Measurements from ENCODE around the gene PATJ.
A peak's percentile ranks its signal among the peaks of the same experiment; 100 is the strongest.

The PATJ gene

DNA sequence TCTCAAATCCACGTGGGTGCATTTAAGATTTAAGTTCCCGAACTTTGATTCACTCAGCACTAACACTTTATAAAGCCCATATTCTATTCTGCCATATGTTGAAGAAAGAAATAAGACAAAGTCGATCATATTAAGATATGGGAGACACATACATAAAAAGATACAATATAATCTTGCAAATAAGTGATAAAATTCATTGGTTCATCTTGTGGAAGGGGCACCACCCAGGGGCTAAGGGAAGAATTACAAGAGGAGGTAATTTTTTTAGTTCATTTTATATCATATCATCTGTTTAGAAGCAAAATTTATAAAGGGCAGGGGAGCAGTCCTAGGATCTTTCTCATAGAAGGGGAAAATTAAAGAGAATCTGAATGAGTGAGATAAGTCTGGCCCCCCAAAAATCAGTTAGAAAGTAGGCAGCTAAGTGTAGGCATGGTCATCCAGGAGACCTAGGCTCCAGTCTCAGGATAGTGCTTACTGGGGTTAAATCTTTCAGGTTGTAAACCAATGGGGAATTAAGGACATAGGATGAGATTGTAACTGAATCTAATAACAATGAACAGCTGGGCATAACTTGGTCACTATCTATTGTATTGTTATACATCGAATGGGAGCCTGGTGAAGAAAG, 328.2 kb downstream of the PATJ start:
- no peak overlapping the region for H3K4me3 ChIP-seq (ENCODE audit: insufficient read depth in 1 of 2, low read depth in 1 of 2, low read length in 2 of 2)
- no peak overlapping the region for H3K9ac ChIP-seq (ENCODE audit: low read length)
- no peak overlapping the region for H3K18ac ChIP-seq (ENCODE audit: low read depth in 1 of 2, low read length in 2 of 2)
- H3K4me2 ChIP-seq (ENCODE audit: low read length, poor library complexity, severe bottlenecking): no peak overlapping the region
- 93% methylated on average over 2 of the region's 4 CpGs for WGBS
- H2BK120ac ChIP-seq (ENCODE audit: low read depth, low read length): no peak overlapping the region
- no peak overlapping the region for H3K27ac ChIP-seq (ENCODE audit: low read length, poor library complexity, severe bottlenecking)
- H3K79me1 ChIP-seq (replicated peaks; ENCODE audit: low read length, poor library complexity, severe bottlenecking): no peaks in the 10 kb centered on the region
- H3K27me3 ChIP-seq (ENCODE audit: control insufficient read depth in 1 of 2, insufficient read depth in 1 of 2, low read length in 2 of 2): no peaks in the 10 kb centered on the region
- no peak overlapping the region for H3K14ac ChIP-seq (ENCODE audit: low read length in 2 of 2)
- no peak overlapping the region for H4K8ac ChIP-seq (ENCODE audit: low read length)
- peaks cover 0 to 6% of the 10 kb centered on the region in 2 experiments for H3K36me3 ChIP-seq (ENCODE audit: control insufficient read depth in 1 of 2, insufficient read depth in 2 of 2, low read depth in 1 of 2, low read length in 2 of 2)
- H2BK15ac ChIP-seq (ENCODE audit: low read depth, poor library complexity, severe bottlenecking): no peak overlapping the region
- no peak for DNase-seq
- no peaks in the 10 kb centered on the region for H3K4me1 ChIP-seq (ENCODE audit: control insufficient read depth, insufficient read depth, low read depth, low read length)
- no peak overlapping the region for H2BK5ac ChIP-seq (ENCODE audit: low read depth, low read length, poor library complexity, severe bottlenecking)
- no peaks in the 10 kb centered on the region for H3K9me3 ChIP-seq (ENCODE audit: control insufficient read depth, low read length)
- H3K23ac ChIP-seq (ENCODE audit: low read length in 2 of 2): no peak overlapping the region
- no peak overlapping the region for H4K91ac ChIP-seq (ENCODE audit: low read length)
- no peak overlapping the region for H2AFZ ChIP-seq (ENCODE audit: low read depth, low read length)
- no peak overlapping the region for H3K4ac ChIP-seq (ENCODE audit: low read depth in 1 of 2, low read length in 2 of 2)
- H2AK5ac ChIP-seq (ENCODE audit: low read length, severe bottlenecking): no peak overlapping the region
- H2BK12ac ChIP-seq (ENCODE audit: low read length in 2 of 2): no peak overlapping the region

DNA sequence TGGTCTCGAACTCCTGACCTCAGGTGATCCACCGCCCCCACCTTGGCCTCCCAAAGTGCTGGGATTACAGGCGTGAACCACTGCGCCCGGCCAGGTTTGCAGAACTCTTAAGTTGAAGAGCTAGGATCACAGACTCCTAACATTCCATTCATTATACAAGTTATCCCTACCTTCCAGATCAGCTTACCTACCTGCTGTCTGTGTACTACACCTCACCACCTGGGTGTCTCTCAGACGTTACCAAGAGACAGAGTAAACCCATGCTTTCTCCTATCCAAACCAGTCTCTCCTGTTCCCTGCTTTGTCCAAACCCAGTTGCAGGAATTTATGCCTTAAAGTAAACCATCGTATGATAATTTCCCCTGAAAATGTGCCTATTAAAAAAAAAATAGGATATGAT, 329.4 kb downstream of the PATJ start:
- H3K18ac ChIP-seq (ENCODE audit: low read depth in 1 of 2, low read length in 2 of 2): no peak overlapping the region
- H3K4me3 ChIP-seq (ENCODE audit: insufficient read depth in 1 of 2, low read depth in 1 of 2, low read length in 2 of 2): no peak overlapping the region
- H2AFZ ChIP-seq (ENCODE audit: low read depth, low read length): no peak overlapping the region
- H3K4ac ChIP-seq (ENCODE audit: low read depth in 1 of 2, low read length in 2 of 2): no peak overlapping the region
- no peak overlapping the region for H3K23ac ChIP-seq (ENCODE audit: low read length in 2 of 2)
- H4K91ac ChIP-seq (ENCODE audit: low read length): no peak overlapping the region
- H3K4me2 ChIP-seq (ENCODE audit: low read length, poor library complexity, severe bottlenecking): no peak overlapping the region
- no peaks in the 10 kb centered on the region for H3K79me1 ChIP-seq (replicated peaks; ENCODE audit: low read length, poor library complexity, severe bottlenecking)
- 84% methylated on average over 6 of the region's 7 CpGs for WGBS
- no peak overlapping the region for H2BK15ac ChIP-seq (ENCODE audit: low read depth, poor library complexity, severe bottlenecking)
- H2BK5ac ChIP-seq (ENCODE audit: low read depth, low read length, poor library complexity, severe bottlenecking): no peak overlapping the region
- H3K36me3 ChIP-seq (ENCODE audit: control insufficient read depth in 1 of 2, insufficient read depth in 2 of 2, low read depth in 1 of 2, low read length in 2 of 2): peaks cover 0 to under 1% of the 10 kb centered on the region in 2 experiments
- no peaks in the 10 kb centered on the region for H3K27me3 ChIP-seq (ENCODE audit: control insufficient read depth in 1 of 2, insufficient read depth in 1 of 2, low read length in 2 of 2)
- H3K27ac ChIP-seq (ENCODE audit: low read length, poor library complexity, severe bottlenecking): no peak overlapping the region
- H3K4me1 ChIP-seq (ENCODE audit: control insufficient read depth, insufficient read depth, low read depth, low read length): no peaks in the 10 kb centered on the region
- no peak overlapping the region for H2AK5ac ChIP-seq (ENCODE audit: low read length, severe bottlenecking)
- H3K9me3 ChIP-seq (ENCODE audit: control insufficient read depth, low read length): no peaks in the 10 kb centered on the region
- no peak overlapping the region for H3K9ac ChIP-seq (ENCODE audit: low read length)
- H3K14ac ChIP-seq (ENCODE audit: low read length in 2 of 2): no peak overlapping the region
- no peak overlapping the region for H4K8ac ChIP-seq (ENCODE audit: low read length)
- no peak overlapping the region for H2BK12ac ChIP-seq (ENCODE audit: low read length in 2 of 2)
- no peak for DNase-seq
- no peak overlapping the region for H2BK120ac ChIP-seq (ENCODE audit: low read depth, low read length)

DNA sequence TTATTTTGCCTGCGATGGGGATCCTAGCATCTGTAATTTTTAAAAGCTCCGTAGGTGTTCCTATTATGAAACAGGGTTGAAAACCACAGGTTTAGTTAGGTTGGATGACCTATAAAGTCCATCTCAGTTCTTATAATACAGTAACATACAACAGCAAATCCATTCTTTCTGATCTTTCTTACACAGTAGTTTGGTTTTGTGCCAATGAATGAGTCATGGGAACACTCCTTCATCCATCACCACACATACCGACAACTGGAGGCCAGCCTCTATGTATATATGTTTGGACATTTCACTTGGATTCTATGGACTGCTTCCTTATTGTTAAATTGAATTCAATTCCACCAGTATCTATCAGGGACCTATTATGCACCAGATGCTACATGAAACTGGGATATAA, 334.0 kb downstream of the PATJ start:
- H3K4me2 ChIP-seq (ENCODE audit: low read length, poor library complexity, severe bottlenecking): no peak overlapping the region
- no peak overlapping the region for H2BK15ac ChIP-seq (ENCODE audit: low read depth, poor library complexity, severe bottlenecking)
- no peaks in the 10 kb centered on the region for H3K36me3 ChIP-seq (ENCODE audit: control insufficient read depth in 1 of 2, insufficient read depth in 2 of 2, low read depth in 1 of 2, low read length in 2 of 2)
- no peak overlapping the region for H3K9ac ChIP-seq (ENCODE audit: low read length)
- H2AFZ ChIP-seq (ENCODE audit: low read depth, low read length): no peak overlapping the region
- H3K14ac ChIP-seq (ENCODE audit: low read length in 2 of 2): no peak overlapping the region
- no peak overlapping the region for H2AK5ac ChIP-seq (ENCODE audit: low read length, severe bottlenecking)
- H4K8ac ChIP-seq (ENCODE audit: low read length): no peak overlapping the region
- H3K79me1 ChIP-seq (replicated peaks; ENCODE audit: low read length, poor library complexity, severe bottlenecking): no peaks in the 10 kb centered on the region
- no peak overlapping the region for H3K23ac ChIP-seq (ENCODE audit: low read length in 2 of 2)
- WGBS: 100% methylated on average over 1 of the region's 3 CpGs
- no peak overlapping the region for H2BK12ac ChIP-seq (ENCODE audit: low read length in 2 of 2)
- H2BK120ac ChIP-seq (ENCODE audit: low read depth, low read length): no peak overlapping the region
- H3K9me3 ChIP-seq (ENCODE audit: control insufficient read depth, low read length): no peaks in the 10 kb centered on the region
- H3K18ac ChIP-seq (ENCODE audit: low read depth in 1 of 2, low read length in 2 of 2): no peak overlapping the region
- no peaks in the 10 kb centered on the region for H3K27me3 ChIP-seq (ENCODE audit: control insufficient read depth in 1 of 2, insufficient read depth in 1 of 2, low read length in 2 of 2)
- no peak overlapping the region for H3K27ac ChIP-seq (ENCODE audit: low read length, poor library complexity, severe bottlenecking)
- no peak overlapping the region for H2BK5ac ChIP-seq (ENCODE audit: low read depth, low read length, poor library complexity, severe bottlenecking)
- no peak overlapping the region for H3K4ac ChIP-seq (ENCODE audit: low read depth in 1 of 2, low read length in 2 of 2)
- H3K4me3 ChIP-seq (ENCODE audit: insufficient read depth in 1 of 2, low read depth in 1 of 2, low read length in 2 of 2): no peak overlapping the region
- DNase-seq: peak; percentile 71
- H4K91ac ChIP-seq (ENCODE audit: low read length): no peak overlapping the region
- no peaks in the 10 kb centered on the region for H3K4me1 ChIP-seq (ENCODE audit: control insufficient read depth, insufficient read depth, low read depth, low read length)

DNA sequence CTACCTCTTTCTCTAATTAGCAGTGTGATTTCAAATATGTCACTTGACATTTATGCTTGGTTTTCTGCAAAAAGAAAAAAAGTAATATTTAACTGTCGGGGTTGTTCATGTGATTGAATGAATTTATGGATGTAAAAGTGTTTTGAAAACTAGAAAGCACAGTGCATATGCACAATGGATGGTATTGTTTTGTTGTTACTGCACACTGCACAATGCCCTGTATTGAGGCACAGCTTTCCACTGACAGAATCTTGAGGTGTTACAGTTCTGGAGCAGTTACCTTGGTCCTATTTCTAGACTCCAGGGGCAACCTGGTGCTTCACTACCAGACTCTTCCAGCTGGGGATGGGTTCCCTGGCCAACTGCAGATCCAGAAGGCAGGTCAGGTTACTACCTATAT, 335.5 kb downstream of the PATJ start:
- DNase-seq: no peak
- Histone ChIP-seq H3K4me2 (ENCODE audit: low read length, poor library complexity, severe bottlenecking) (no peak overlapping the region), H2BK15ac (ENCODE audit: low read depth, poor library complexity, severe bottlenecking) (no peak overlapping the region), H3K9me3 (ENCODE audit: control insufficient read depth, low read length) (no peaks in the 10 kb centered on the region), H3K4me1 (ENCODE audit: control insufficient read depth, insufficient read depth, low read depth, low read length) (no peaks in the 10 kb centered on the region), H4K8ac (ENCODE audit: low read length) (no peak overlapping the region), H3K23ac (ENCODE audit: low read length in 2 of 2) (no peak overlapping the region), H3K18ac (ENCODE audit: low read depth in 1 of 2, low read length in 2 of 2) (no peak overlapping the region), H3K4ac (ENCODE audit: low read depth in 1 of 2, low read length in 2 of 2) (no peak overlapping the region), H3K4me3 (ENCODE audit: insufficient read depth in 1 of 2, low read depth in 1 of 2, low read length in 2 of 2) (no peak overlapping the region), H2BK12ac (ENCODE audit: low read length in 2 of 2) (no peak overlapping the region), H3K14ac (ENCODE audit: low read length in 2 of 2) (no peak overlapping the region), H2AK5ac (ENCODE audit: low read length, severe bottlenecking) (no peak overlapping the region), H4K91ac (ENCODE audit: low read length) (no peak overlapping the region), H3K79me1 (replicated peaks; ENCODE audit: low read length, poor library complexity, severe bottlenecking) (no peaks in the 10 kb centered on the region), H3K36me3 (ENCODE audit: control insufficient read depth in 1 of 2, insufficient read depth in 2 of 2, low read depth in 1 of 2, low read length in 2 of 2) (no peaks in the 10 kb centered on the region), H2AFZ (ENCODE audit: low read depth, low read length) (no peak overlapping the region), H3K27me3 (ENCODE audit: control insufficient read depth in 1 of 2, insufficient read depth in 1 of 2, low read length in 2 of 2) (no peaks in the 10 kb centered on the region), H3K27ac (ENCODE audit: low read length, poor library complexity, severe bottlenecking) (no peak overlapping the region), H3K9ac (ENCODE audit: low read length) (no peak overlapping the region), H2BK5ac (ENCODE audit: low read depth, low read length, poor library complexity, severe bottlenecking) (no peak overlapping the region), H2BK120ac (ENCODE audit: low read depth, low read length) (no peak overlapping the region)
- WGBS: 86% methylated on average over 1 of the region's 1 CpG

All from mesenchymal stem cell (in vitro differentiated cells and primary cell).